ENCODE results near the gene ADAM22.

- no peak for TF ChIP-seq ZNF426 (tag by site-specific recombination; IDR thresholded peaks at IDR 0.05)
- 0 out of 2 replicates have a peak, but pooled peaks have one; percentile 19 for TF ChIP-seq CTCF (tag by site-specific recombination; IDR thresholded peaks at IDR 0.05)
Observed at GRCh38 chr7:87934699-87935383, 790 bp downstream of the ADAM22 start.

Measured in HEK293 (cell line).